ENCODE results near the gene AIP. TPM values are rescaled to one million over a fixed set of nuclear protein-coding genes. Genes with fewer than 3 reads are reported as not detected.
"Not testable (repeated sequence)": the region's sequence is repeated elsewhere in the genome, so short reads cannot be mapped to it uniquely, and the experiment has no call there.

Gene AIP
- polyA plus RNA-seq, 1 experiment, result 55.3 TPM

DNA sequence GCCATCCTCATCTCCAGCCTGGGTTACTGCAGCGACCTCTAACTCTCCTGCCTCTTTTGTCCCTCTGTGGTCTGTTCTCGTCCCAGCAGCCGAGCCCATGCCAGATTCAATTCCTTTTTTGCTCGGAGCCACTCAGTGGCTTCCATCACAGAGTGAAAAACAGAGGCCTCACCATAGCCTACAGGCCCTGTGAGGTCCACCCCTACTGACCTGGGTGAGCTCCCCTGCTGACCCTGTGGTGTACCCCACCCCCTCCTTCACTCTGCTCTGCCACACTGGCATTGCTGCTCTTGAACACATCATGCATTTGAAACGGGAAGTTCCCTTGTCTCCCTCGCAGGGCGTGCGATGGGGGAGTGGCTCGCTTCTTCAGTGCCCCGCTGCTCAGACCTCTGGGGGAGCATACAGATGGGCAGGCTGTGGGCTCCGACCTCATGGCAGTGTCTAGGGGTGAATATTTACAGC lies 2.1 kb downstream of the AIP start:
- ChIA-PET CTCF (no interaction called here), POLR2A (no interaction called here)
- Histone ChIP-seq H3K4me3 (ENCODE audit: low read depth, low read length) (no peak overlapping the region), H3K27me3 (ENCODE audit: control insufficient read depth, insufficient read depth, low read length) (no peaks in the 10 kb centered on the region), H3K9me3 (ENCODE audit: control insufficient read depth, insufficient read depth, low read length) (peaks cover 6% of the 10 kb centered on the region), H3K27ac (ENCODE audit: low read depth, low read length) (no peak overlapping the region)
- DNase-seq (ENCODE audit: low read depth, low spot score), result no peak
- TF ChIP-seq, protein P1, sequence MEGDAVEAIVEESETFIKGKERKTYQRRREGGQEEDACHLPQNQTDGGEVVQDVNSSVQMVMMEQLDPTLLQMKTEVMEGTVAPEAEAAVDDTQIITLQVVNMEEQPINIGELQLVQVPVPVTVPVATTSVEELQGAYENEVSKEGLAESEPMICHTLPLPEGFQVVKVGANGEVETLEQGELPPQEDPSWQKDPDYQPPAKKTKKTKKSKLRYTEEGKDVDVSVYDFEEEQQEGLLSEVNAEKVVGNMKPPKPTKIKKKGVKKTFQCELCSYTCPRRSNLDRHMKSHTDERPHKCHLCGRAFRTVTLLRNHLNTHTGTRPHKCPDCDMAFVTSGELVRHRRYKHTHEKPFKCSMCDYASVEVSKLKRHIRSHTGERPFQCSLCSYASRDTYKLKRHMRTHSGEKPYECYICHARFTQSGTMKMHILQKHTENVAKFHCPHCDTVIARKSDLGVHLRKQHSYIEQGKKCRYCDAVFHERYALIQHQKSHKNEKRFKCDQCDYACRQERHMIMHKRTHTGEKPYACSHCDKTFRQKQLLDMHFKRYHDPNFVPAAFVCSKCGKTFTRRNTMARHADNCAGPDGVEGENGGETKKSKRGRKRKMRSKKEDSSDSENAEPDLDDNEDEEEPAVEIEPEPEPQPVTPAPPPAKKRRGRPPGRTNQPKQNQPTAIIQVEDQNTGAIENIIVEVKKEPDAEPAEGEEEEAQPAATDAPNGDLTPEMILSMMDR (IDR thresholded peaks at IDR 0.05; ENCODE audit: low read depth, low read length), result no peak

GRCh38 chr11:67485873-67486361 lies 3.1 kb downstream of the AIP start:
- POLR2A ChIA-PET; H3K4me3 ChIP-seq (ENCODE audit: low read depth, low read length); DNase-seq (ENCODE audit: low read depth, low spot score); CTCF ChIA-PET; H3K27ac ChIP-seq (ENCODE audit: low read depth, low read length); H3K27me3 ChIP-seq (ENCODE audit: control insufficient read depth, insufficient read depth, low read length); H3K9me3 ChIP-seq (ENCODE audit: control insufficient read depth, insufficient read depth, low read length): not testable (repeated sequence)

- H3K27me3 ChIP-seq (ENCODE audit: control insufficient read depth, insufficient read depth, low read length), result no peaks in the 10 kb centered on the region
- peaks cover 6% of the 10 kb centered on the region for H3K9me3 ChIP-seq (ENCODE audit: control insufficient read depth, insufficient read depth, low read length)
- TF ChIP-seq, protein P1 (IDR thresholded peaks at IDR 0.05; ENCODE audit: low read depth, low read length), result no peak
- H3K27ac ChIP-seq (ENCODE audit: low read depth, low read length), result no peak overlapping the region
- H3K4me3 ChIP-seq (ENCODE audit: low read depth, low read length), result no peak overlapping the region
- ChIA-PET POLR2A (no interaction called here), CTCF (no interaction called here)
- DNase-seq (ENCODE audit: low read depth, low spot score), result no peak
Measured at GRCh38 chr11:67486481-67487195, 3.8 kb downstream of the AIP start.

GRCh38 chr11:67489203-67489884 lies 6.5 kb downstream of the AIP start:
- Histone ChIP-seq H3K4me3 (ENCODE audit: low read depth, low read length) (no peak overlapping the region), H3K27ac (ENCODE audit: low read depth, low read length) (no peak overlapping the region), H3K27me3 (ENCODE audit: control insufficient read depth, insufficient read depth, low read length) (no peaks in the 10 kb centered on the region), H3K9me3 (ENCODE audit: control insufficient read depth, insufficient read depth, low read length) (no peaks in the 10 kb centered on the region; the same call in 1 of the 2 replicates)
- DNase-seq (ENCODE audit: low read depth, low spot score), result no peak
- POLR2A ChIA-PET, result interaction anchor here (1.0 kb wide), 1 partner anchor 88 kb away, joined by 4 read pairs; the partner anchor contains the start of gene PPP1CA
- TF ChIP-seq, protein P1 (IDR thresholded peaks at IDR 0.05; ENCODE audit: low read depth, low read length), result no peak
- CTCF ChIA-PET, result no interaction called here

GRCh38 chr11:67489885-67490726 lies 7.3 kb downstream of the AIP start:
- H3K4me3 ChIP-seq (ENCODE audit: low read depth, low read length), result no peak overlapping the region
- no peaks in the 10 kb centered on the region for H3K27me3 ChIP-seq (ENCODE audit: control insufficient read depth, insufficient read depth, low read length)
- DNase-seq (ENCODE audit: low read depth, low spot score), result no peak
- CTCF ChIA-PET, result no interaction called here
- POLR2A ChIA-PET, result interaction anchor here (1.0 kb wide), 1 partner anchor 89 kb away, joined by 4 read pairs; the partner anchor contains the start of gene PPP1CA
- H3K9me3 ChIP-seq (ENCODE audit: control insufficient read depth, insufficient read depth, low read length), result no peaks in the 10 kb centered on the region; the same call in 1 of the 2 replicates
- H3K27ac ChIP-seq (ENCODE audit: low read depth, low read length), result peak overlapping the region; percentile 31
- TF ChIP-seq, protein P1 (IDR thresholded peaks at IDR 0.05; ENCODE audit: low read depth, low read length), result no peak
